CD4-positive, alpha-beta memory T cell (primary cell): ENCODE results near the gene PAQR7. TPM values are rescaled to one million over a fixed set of nuclear protein-coding genes. Genes with fewer than 3 reads are reported as not detected.

ENCODE experiments used
- CTCF ChIA-PET: fragments of 350-600 bp; sonication (Branson Sonifier 250); formaldehyde crosslinking; loops from one replicate; lab custom pipeline; 2021; ENCODE audit warnings: inconsistent platforms; ENCODE audit not compliant: partially characterized antibody; lab: Charles Lee
- POLR2A ChIA-PET: fragments of 350-600 bp; sonication (Branson Sonifier 250); formaldehyde crosslinking; loops from one replicate; lab custom pipeline; 2021; ENCODE audit not compliant: partially characterized antibody; lab: Charles Lee
- DNase-seq, 5 donors: peaks; one replicate each; pipeline versions ENCODE4 v3.0.0 to v3.0.0-alpha.2; 2020 to 2022; ENCODE audit warnings: mixed read lengths in 1 of 5
- H3K27ac ChIP-seq: one replicate; pipeline ENCODE4 v1.7.0; 2013; ENCODE audit warnings: low read depth, low read length
- H3K27me3 ChIP-seq: 2 replicates; pipeline ENCODE4 v1.7.0; 2013; ENCODE audit warnings: mild to moderate bottlenecking, low read length, moderate library complexity; ENCODE audit not compliant: insufficient read depth
- H3K36me3 ChIP-seq: 2 replicates; pipeline ENCODE4 v1.7.0; 2013; ENCODE audit warnings: mild to moderate bottlenecking, low read length, moderate library complexity; ENCODE audit not compliant: insufficient read depth
- H3K4me1 ChIP-seq: 2 replicates; pipeline ENCODE4 v1.7.0; 2013; ENCODE audit warnings: mild to moderate bottlenecking, low read length, moderate library complexity; ENCODE audit not compliant: insufficient read depth
- H3K4me3 ChIP-seq, 2 donors: one replicate each; pipeline ENCODE4 v1.7.0; 2013; ENCODE audit warnings: low read length in 2 of 2, mild to moderate bottlenecking in 1 of 2
- H3K9me3 ChIP-seq, 2 donors: one replicate each; pipeline ENCODE4 v1.7.0; 2013; ENCODE audit warnings: low read length in 2 of 2, control low read depth in 1 of 2; ENCODE audit not compliant: control insufficient read depth in 1 of 2
- H3K27ac Mint-ChIP-seq, 7 donors: one replicate each; pipeline ENCODE4 v1.8.0; 2020 to 2021; ENCODE audit warnings: mixed read lengths in 7 of 7, mild to moderate bottlenecking in 6 of 7, inconsistent platforms in 3 of 7, moderate library complexity in 3 of 7
- H3K27me3 Mint-ChIP-seq, 2 donors: one replicate each; pipeline ENCODE4 v1.8.0; 2020 to 2021; ENCODE audit warnings: mixed read lengths in 2 of 2
- H3K36me3 Mint-ChIP-seq, 2 donors: one replicate each; pipeline ENCODE4 v1.8.0; 2020 to 2021; ENCODE audit warnings: mixed read lengths in 2 of 2, inconsistent platforms in 1 of 2, mild to moderate bottlenecking in 1 of 2
- H3K4me1 Mint-ChIP-seq, 4 donors: one replicate each; pipeline ENCODE4 v1.8.0; 2020 to 2021; ENCODE audit warnings: mixed read lengths in 4 of 4, mild to moderate bottlenecking in 1 of 4
- H3K4me3 Mint-ChIP-seq, 8 donors: one replicate each; pipeline ENCODE4 v1.8.0; 2020 to 2021; ENCODE audit warnings: mixed read lengths in 8 of 8, mild to moderate bottlenecking in 7 of 8, moderate library complexity in 6 of 8, inconsistent platforms in 3 of 8
- H3K9me3 Mint-ChIP-seq, 8 donors: one replicate each; pipeline ENCODE4 v1.8.0; 2020 to 2021; ENCODE audit warnings: mixed read lengths in 8 of 8, mild to moderate bottlenecking in 5 of 8, inconsistent platforms in 3 of 8, moderate library complexity in 1 of 8
- intact Hi-C: fragments of 100-400 bp; cut with micrococcal nuclease; formaldehyde crosslinking; loops from one replicate; pipeline ENCODE4 v1.15.1; 2023
- polyA plus RNA-seq, 2 donors: library from polyadenylated mRNA; unstranded; fragments of 300-500 nt; fragmentation: Illumina TruSeq; gene quantifications; one replicate each; pipeline ENCODE4 v1.2.3, GENCODE V29; 2021
- total RNA-seq, 2 experiments: library from RNA; stranded (reverse); gene quantifications; one replicate each; pipeline ENCODE4 v1.2.3, GENCODE V29; 2021

PAQR7 gene
- total and polyA plus RNA-seq, 4 experiments from 2014 or later = 0.29 to 2.6 (median 2.1) TPM; not detected in 1

DNA sequence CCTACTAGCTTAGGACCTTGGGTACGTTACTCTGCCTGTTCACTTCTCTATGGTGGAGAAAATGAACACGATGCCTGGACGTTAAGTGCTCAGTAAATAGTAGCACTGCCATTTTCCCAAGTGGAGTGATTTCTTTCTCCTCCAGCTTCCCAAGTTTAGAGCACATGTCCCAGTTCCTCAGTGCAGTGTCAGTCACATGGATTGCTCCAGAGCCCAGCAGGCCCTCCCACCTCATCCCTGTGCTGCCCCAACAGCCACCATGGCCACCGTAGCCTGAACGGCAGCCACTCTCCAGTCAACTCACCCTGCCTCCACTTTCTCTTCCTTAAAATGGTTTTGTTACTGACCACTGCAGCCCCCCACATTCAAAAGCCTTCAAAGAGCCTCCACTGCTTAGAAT, 22.2 kb upstream of the PAQR7 start:
- peaks cover 3 to 5% of the 10 kb centered on the region in 2 donors for H3K36me3 Mint-ChIP-seq
- CTCF ChIA-PET = interaction anchor here (1.3 to 19.0 kb wide), 3 partner anchors 33 to 102 kb away, joined by 3 to 583 read pairs (median 65); partner anchors contain the start of gene PAFAH2
- DNase-seq = no peak
- no peaks in the 10 kb centered on the region for H3K9me3 Mint-ChIP-seq
- H3K4me1 Mint-ChIP-seq = peaks cover 7 to 9% (median 7%) of the 10 kb centered on the region in 4 donors
- Histone ChIP-seq H3K27me3 (no peaks in the 10 kb centered on the region), H3K27ac (no peak overlapping the region), H3K4me1 (peaks cover 10% of the 10 kb centered on the region), H3K9me3 (no peaks in the 10 kb centered on the region), H3K36me3 (no peaks in the 10 kb centered on the region), H3K4me3 (no peak overlapping the region)
- H3K27ac Mint-ChIP-seq = no peak overlapping the region
- POLR2A ChIA-PET = interaction anchor here (4.2 kb wide), 1 partner anchor 99 kb away, joined by 71 read pairs; the partner anchor contains the start of gene PAFAH2
- intact Hi-C loops = loop anchor here (5.0 kb wide), 1 partner anchor 250 kb away; no protein-coding TSS in a partner anchor
- H3K4me3 Mint-ChIP-seq = no peak overlapping the region
- H3K27me3 Mint-ChIP-seq = no peaks in the 10 kb centered on the region

DNA sequence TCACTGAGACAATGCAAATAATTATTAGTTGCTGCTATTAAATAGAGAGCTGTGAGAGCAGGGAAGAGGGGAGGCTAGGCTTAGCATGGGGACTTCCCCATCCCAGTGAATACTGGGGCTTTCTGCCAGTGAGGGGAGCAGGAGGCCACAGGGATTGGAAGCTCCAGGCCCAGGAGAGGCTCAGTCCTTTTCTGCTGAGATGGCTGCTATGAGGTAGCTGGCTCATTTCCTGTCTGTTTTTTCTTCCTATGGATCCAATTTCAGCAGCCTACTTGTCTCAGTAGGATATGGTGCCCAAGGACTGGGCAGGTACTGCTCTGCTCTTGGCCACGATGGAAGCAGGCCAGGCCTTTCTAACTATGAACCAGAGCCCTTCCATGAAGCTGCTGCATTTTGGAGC, 20.8 kb upstream of the PAQR7 start:
- H3K27ac ChIP-seq = no peak overlapping the region
- no peaks in the 10 kb centered on the region for H3K9me3 ChIP-seq
- Mint-ChIP-seq H3K9me3 (no peaks in the 10 kb centered on the region), H3K4me3 (no peak overlapping the region), H3K27me3 (no peaks in the 10 kb centered on the region), H3K4me1 (peaks cover 7 to 9% (median 7%) of the 10 kb centered on the region in 4 donors), H3K27ac (no peak overlapping the region), H3K36me3 (peaks cover under 1 to 5% of the 10 kb centered on the region in 2 donors)
- no peaks in the 10 kb centered on the region for H3K27me3 ChIP-seq
- H3K4me1 ChIP-seq = peaks cover 10% of the 10 kb centered on the region
- DNase-seq = no peak
- intact Hi-C loops = loop anchor here (5.0 kb wide), 1 partner anchor 251 kb away; no protein-coding TSS in a partner anchor
- H3K36me3 ChIP-seq = no peaks in the 10 kb centered on the region
- ChIA-PET POLR2A (interaction anchor here (1.0 to 4.2 kb wide), 9 partner anchors 9 to 220 kb away, joined by 3 to 71 read pairs (median 12); partner anchors contain the start of genes PAFAH2 and STMN1), CTCF (interaction anchor here (0.8 to 19.0 kb wide), 25 partner anchors 8 to 303 kb away, joined by 3 to 583 read pairs (median 7); partner anchors contain the start of genes MTFR1L, PAFAH2, PAQR7 and STMN1)
- no peak overlapping the region for H3K4me3 ChIP-seq

DNA sequence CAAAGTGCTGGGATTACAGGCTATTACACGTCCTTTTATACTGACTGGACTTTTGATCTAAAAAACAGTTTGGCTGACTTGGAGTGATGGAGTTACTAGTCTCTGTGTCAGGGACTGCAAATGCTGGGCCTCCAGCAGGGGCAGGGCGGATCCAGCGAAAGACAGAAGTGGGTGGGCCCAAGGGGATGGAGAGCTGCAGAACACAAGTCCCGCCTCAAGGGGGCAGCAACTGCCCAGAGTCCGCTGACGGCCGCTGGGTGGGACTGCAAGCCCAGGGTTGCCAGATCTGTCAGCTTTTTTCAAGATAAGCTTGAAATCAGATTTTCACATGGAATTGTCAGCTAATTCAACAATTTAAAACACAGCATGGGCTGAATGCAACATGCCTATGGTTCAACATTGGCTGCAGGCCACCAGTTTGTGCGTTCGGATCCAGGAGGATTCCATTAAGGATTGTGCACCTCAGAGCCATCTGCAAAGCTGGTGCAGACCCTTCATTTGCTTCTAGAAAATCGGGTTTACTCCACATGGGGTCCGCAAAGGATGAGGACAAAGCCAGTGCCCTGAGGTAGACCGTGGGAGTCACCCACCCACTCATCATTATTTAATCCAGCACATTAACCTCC, 20.0 kb upstream of the PAQR7 start:
- Histone ChIP-seq H3K9me3 (no peaks in the 10 kb centered on the region), H3K4me1 (peaks cover 10% of the 10 kb centered on the region), H3K27ac (no peak overlapping the region), H3K27me3 (no peaks in the 10 kb centered on the region), H3K4me3 (no peak overlapping the region), H3K36me3 (no peaks in the 10 kb centered on the region)
- no peaks in the 10 kb centered on the region for H3K9me3 Mint-ChIP-seq
- CTCF ChIA-PET = interaction anchor here (0.5 to 19.0 kb wide), 40 partner anchors 9 to 1432 kb away, joined by 3 to 583 read pairs (median 5); partner anchors contain the start of genes MTFR1L, PAFAH2, PAQR7 and STMN1
- H3K36me3 Mint-ChIP-seq = peaks cover 0 to 5% of the 10 kb centered on the region in 2 donors
- peak overlapping the region in 6 of 7 donors; percentile 4 to 73 (median 58) for H3K27ac Mint-ChIP-seq
- POLR2A ChIA-PET = interaction anchor here (0.7 to 4.2 kb wide), 12 partner anchors 10 to 219 kb away, joined by 3 to 71 read pairs (median 8); partner anchors contain the start of genes PAFAH2, PAQR7 and STMN1
- peak overlapping the region in 1 of 8 donors; percentile 23 for H3K4me3 Mint-ChIP-seq
- no peaks in the 10 kb centered on the region for H3K27me3 Mint-ChIP-seq
- peak; percentile 89 to 92 (median 91) for DNase-seq
- intact Hi-C loops = loop anchor here (1.0 to 5.0 kb wide), 5 partner anchors 10 to 252 kb away; partner anchors contain the start of gene PAFAH2
- peaks cover 4 to 9% (median 7%) of the 10 kb centered on the region in 4 donors for H3K4me1 Mint-ChIP-seq

DNA sequence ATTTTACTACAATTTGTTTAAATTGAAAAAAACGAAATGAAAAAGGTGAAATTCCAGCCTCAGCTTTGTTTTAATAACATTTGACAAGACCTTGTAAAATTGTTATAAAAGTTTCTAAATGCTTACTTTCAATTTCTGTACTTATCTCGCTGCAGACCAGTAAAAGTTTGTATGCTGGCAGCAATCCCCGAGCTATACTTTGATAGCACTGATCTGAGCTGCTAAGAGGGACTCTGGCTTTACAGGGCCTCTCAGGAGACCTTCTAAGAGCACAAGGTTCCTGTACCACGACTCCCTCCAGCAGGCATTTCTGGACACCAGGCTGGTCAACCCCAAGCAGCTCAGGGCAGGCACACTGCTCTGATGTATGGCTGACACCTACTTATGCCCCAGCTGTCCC, 17.6 kb upstream of the PAQR7 start:
- Mint-ChIP-seq H3K4me3 (no peak overlapping the region), H3K4me1 (peaks cover 4 to 9% (median 7%) of the 10 kb centered on the region in 4 donors), H3K27me3 (no peaks in the 10 kb centered on the region), H3K36me3 (no peaks in the 10 kb centered on the region), H3K9me3 (no peaks in the 10 kb centered on the region), H3K27ac (no peak overlapping the region)
- Histone ChIP-seq H3K36me3 (no peaks in the 10 kb centered on the region), H3K4me3 (no peak overlapping the region), H3K9me3 (no peaks in the 10 kb centered on the region), H3K27me3 (no peaks in the 10 kb centered on the region), H3K27ac (no peak overlapping the region), H3K4me1 (peaks cover 10% of the 10 kb centered on the region)
- intact Hi-C loops = no loop called here
- DNase-seq = no peak
- ChIA-PET CTCF (interaction anchor here (0.5 to 19.0 kb wide), 5 partner anchors 10 to 214 kb away, joined by 3 to 583 read pairs (median 5); partner anchors contain the start of gene PAFAH2), POLR2A (interaction anchor here (0.7 kb wide), 1 partner anchor 104 kb away, joined by 4 read pairs; the partner anchor contains the start of gene PAFAH2)

DNA sequence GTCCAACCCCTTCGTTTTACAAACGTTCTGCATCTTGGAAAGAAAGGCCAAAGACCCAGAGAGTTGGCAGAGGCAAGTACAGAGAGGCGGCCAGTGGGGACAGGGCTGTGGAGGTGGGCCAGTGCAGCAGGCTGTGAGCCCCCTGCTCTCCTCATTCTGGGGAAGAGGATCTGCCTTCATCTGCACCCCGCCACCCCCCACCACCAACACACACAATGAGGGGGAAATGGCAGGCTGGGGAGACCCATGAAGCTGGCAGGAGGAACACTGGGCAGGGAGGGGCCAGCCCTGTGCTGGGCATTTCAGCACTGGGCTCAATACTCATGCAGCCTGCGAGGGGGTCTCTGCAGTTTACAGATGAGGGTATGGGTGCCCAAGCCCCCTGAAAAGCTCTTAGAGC, 16.1 kb upstream of the PAQR7 start:
- no peaks in the 10 kb centered on the region for H3K36me3 Mint-ChIP-seq
- H3K4me3 ChIP-seq = no peak overlapping the region
- ChIA-PET CTCF (interaction anchor here (0.6 to 19.0 kb wide), 5 partner anchors 9 to 1106 kb away, joined by 3 to 583 read pairs (median 5); partner anchors contain the start of gene PAFAH2), POLR2A (interaction anchor here (0.6 kb wide), 1 partner anchor 71 kb away, joined by 4 read pairs; no protein-coding TSS in a partner anchor)
- H3K4me3 Mint-ChIP-seq = no peak overlapping the region
- DNase-seq = no peak
- no peak overlapping the region for H3K27ac ChIP-seq
- peaks cover 10% of the 10 kb centered on the region for H3K4me1 ChIP-seq
- H3K27me3 Mint-ChIP-seq = no peaks in the 10 kb centered on the region
- no peaks in the 10 kb centered on the region for H3K36me3 ChIP-seq
- intact Hi-C loops = no loop called here
- no peak overlapping the region for H3K27ac Mint-ChIP-seq
- peaks cover 4 to 9% (median 7%) of the 10 kb centered on the region in 4 donors for H3K4me1 Mint-ChIP-seq
- no peaks in the 10 kb centered on the region for H3K9me3 Mint-ChIP-seq
- no peaks in the 10 kb centered on the region for H3K9me3 ChIP-seq
- H3K27me3 ChIP-seq = no peaks in the 10 kb centered on the region

DNA sequence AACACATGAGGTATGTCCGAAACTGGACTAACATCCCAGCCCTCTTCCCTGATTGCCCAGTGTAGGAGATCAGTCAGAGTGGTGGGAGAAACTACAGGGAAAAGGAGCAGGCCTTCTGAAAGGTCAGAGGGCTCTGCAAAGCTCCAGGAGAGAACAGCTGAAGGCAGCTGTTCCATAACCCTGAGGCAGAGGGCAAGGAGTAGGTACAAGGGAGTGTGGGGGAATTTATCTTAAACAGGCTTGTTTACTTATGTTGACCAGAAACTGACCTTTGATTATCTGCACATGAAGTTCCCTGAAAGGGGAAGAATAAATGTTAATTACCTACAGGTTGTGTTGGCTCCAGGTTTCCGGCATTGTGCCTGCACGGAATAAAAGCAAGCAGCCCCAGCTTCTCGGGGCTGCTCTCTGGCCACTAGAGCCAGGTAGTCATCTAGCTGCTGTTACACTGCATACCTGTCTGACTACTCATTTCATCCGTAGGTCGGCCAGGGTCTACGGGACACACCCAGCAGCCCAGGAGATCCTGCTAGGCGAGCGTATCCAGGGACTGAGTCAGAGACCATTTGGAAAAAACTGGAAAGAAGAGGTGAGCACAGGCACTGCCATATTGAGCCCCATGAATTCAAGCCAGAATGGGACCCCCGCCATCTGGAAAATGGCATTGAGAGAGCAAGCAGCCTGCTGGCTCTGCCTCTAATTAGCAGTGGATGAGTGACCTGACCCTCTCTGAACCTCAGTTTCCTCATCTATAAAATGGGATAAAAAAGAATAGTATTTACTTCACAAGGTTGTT, 14.9 kb upstream of the PAQR7 start:
- Histone ChIP-seq H3K9me3 (no peaks in the 10 kb centered on the region), H3K4me1 (peaks cover 5% of the 10 kb centered on the region), H3K4me3 (no peak overlapping the region), H3K27ac (no peak overlapping the region), H3K36me3 (no peaks in the 10 kb centered on the region), H3K27me3 (no peaks in the 10 kb centered on the region)
- no peak for DNase-seq
- Mint-ChIP-seq H3K4me1 (peaks cover 3 to 4% (median 4%) of the 10 kb centered on the region in 4 donors), H3K9me3 (no peaks in the 10 kb centered on the region), H3K4me3 (no peak overlapping the region), H3K36me3 (no peaks in the 10 kb centered on the region), H3K27ac (peak overlapping the region in 2 of 7 donors; percentile 1 to 19), H3K27me3 (no peaks in the 10 kb centered on the region)
- POLR2A ChIA-PET = no interaction called here
- CTCF ChIA-PET = interaction anchor here (0.8 to 19.0 kb wide), 2 partner anchors 11 to 109 kb away, joined by 5 to 583 read pairs; partner anchors contain the start of gene PAFAH2
- intact Hi-C loops = no loop called here
